IPS-18c (cell line): ENCODE results near the gene TERB2.
"Not testable (repeated sequence)": the region's sequence is repeated elsewhere in the genome, so short reads cannot be mapped to it uniquely, and the experiment has no call there.

Experiments
- H3K4me3 ChIP-seq: 2 replicates; pipeline ENCODE4 v1.7.0; 2013; ENCODE audit warnings: low read depth, mild to moderate bottlenecking, low read length, moderate library complexity; ENCODE audit not compliant: insufficient read depth
- H3K9me3 ChIP-seq: one replicate; pipeline ENCODE4 v1.6.1; 2013; ENCODE audit warnings: mild to moderate bottlenecking, low read length, moderate library complexity; ENCODE audit not compliant: control insufficient read depth, insufficient read depth

TERB2 gene

DNA sequence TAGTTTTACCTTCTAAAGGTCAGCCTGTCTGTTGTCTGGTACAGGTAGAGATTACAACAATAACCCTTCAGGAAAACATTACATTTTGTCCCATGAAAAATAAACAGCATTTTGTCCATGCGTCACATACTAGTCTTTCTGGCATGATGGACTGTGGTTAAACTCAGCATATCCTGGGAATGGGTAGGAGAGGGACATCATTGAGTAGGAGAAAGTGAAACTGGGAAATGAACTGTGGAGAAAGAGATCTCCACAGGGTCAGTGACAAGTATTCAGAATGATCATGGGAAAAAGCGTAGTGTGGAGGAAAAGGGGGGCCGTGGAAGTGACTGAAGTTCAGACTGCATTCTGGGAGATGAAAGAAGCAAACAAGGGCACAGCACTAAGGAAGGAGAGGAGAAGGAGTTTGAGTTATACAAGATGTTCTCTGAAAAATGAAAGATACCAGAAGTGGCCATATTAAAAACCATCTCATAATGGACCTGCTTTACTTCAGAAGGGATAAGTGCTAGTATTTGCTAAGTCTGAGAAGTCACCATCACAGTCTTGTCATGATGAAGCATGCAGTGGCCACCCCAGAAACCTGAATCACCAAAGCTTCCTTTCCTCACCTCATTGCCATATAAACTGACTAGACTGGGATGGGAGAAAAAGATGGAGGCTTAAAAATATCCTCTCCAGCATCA lies 31.8 kb downstream of the TERB2 start:
- not testable (repeated sequence) for H3K9me3 ChIP-seq, H3K4me3 ChIP-seq

DNA sequence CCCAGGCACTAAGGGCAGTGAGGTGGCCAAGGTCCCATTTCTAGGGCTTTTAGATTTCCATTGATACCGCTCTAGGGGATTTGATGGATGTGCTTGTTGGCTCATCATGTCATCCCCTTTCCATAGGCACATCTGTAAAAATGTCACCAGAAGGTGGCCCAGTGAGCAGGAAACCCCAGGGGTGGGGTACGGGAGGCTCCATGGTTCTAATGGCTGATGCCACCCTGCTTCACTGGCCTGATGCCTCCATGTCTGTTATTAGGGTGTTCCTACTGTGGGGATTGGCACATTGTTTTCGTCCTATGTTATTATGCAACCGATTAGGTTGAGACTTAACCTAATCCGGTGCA lies 32.4 kb downstream of the TERB2 start:
- not testable (repeated sequence) for H3K9me3 ChIP-seq, H3K4me3 ChIP-seq

GRCh38 chr15:44997632-44998031 lies 41.1 kb downstream of the TERB2 start:
- not testable (repeated sequence) for H3K4me3 ChIP-seq, H3K9me3 ChIP-seq

GRCh38 chr15:44999105-44999504 lies 42.6 kb downstream of the TERB2 start:
- Histone ChIP-seq H3K4me3 (no peak overlapping the region), H3K9me3 (no peaks in the 10 kb centered on the region)

GRCh38 chr15:45001180-45001579 lies 44.7 kb downstream of the TERB2 start:
- H3K9me3 ChIP-seq, H3K4me3 ChIP-seq: not testable (repeated sequence)

DNA sequence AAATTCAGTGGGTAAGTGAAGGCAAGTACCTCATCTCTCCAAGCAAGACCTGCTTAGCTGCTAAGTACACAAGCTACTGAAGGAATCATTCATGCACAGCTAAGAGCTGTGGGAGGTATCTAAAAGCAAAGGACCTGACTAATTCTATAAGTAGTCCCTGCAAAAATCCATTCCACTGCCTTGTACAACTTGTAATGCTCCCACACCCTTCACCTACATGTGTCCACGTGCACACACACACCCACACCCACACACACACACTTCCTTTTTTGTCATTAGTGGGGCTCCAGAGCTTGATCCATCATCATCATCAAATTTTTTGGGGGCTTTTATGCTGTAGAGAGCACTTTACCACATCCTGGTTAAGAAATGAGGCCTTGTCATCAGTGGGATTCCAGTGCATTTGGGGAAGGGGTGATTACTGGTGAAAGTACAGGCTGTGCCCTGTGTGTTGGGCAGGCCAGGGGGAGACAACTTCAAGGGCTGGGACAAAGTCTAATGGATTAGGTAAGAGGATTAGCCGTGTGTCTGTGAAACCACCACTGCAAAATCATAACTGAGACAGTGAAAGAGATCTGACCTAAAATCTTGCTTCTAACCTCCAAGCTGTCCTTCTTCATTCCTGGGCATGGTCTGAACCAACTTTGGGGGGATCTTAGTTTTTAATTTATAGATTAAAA lies 47.4 kb downstream of the TERB2 start:
- H3K9me3 ChIP-seq, H3K4me3 ChIP-seq: not testable (repeated sequence)

DNA sequence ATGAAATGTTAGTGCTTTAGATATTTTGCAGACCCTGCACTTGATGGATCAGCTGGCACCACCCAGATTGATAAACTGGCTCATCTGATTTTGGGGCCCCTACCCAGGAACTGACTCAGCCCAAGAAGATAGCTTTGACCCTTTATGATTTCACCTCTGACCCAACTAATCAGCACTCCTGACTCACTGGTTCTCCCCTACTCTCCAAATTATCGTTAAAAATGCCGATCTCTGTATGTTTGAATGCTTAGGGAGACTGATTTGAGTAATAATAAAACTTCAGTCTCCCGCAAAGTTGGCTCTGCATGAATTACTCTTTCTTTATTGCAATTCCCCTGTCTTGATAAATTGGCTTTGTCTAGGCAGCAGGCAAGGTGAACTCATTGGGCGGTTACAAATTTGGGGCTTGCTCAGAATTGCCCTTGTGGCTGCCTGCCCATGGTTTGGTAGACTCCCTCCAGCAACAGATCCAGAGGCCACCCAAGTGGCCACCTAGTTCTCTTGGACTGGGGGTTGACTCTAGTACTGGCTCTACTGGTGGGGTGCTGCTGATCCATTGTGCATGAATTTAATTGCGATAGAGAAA lies 48.2 kb downstream of the TERB2 start:
- not testable (repeated sequence) for H3K4me3 ChIP-seq, H3K9me3 ChIP-seq

- Histone ChIP-seq H3K4me3 (no peak overlapping the region), H3K9me3 (peaks cover 6% of the 10 kb centered on the region)
These were observed 52.6 kb downstream of the TERB2 start for GRCh38 chr15:45009046-45009445.

GRCh38 chr15:45015114-45015513 lies 58.6 kb downstream of the TERB2 start:
- H3K4me3 ChIP-seq, H3K9me3 ChIP-seq: not testable (repeated sequence)

GRCh38 chr15:45020222-45020900 lies 63.9 kb downstream of the TERB2 start:
- not testable (repeated sequence) for H3K4me3 ChIP-seq, H3K9me3 ChIP-seq

DNA sequence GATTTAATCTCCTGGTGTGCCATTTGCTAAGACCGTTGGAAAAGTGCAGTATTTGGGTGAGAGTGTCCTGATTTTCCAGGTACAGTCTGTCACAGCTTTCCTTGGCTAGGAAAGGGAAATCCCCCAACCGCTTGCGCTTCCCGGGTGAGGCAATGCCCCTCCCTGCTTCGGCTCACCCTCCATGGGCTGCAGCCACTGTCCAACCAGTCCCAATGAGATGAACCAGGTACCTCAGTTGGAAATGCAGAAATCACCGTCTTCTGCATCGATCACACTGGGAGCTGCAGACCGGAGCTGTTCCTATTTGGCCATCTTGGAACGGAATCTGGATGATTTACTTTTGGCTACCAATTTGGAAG lies 64.4 kb downstream of the TERB2 start:
- H3K4me3 ChIP-seq, H3K9me3 ChIP-seq: not testable (repeated sequence)

- no peaks in the 10 kb centered on the region for H3K9me3 ChIP-seq
These were observed 64.9 kb downstream of the TERB2 start for GRCh38 chr15:45021348-45021747.

DNA sequence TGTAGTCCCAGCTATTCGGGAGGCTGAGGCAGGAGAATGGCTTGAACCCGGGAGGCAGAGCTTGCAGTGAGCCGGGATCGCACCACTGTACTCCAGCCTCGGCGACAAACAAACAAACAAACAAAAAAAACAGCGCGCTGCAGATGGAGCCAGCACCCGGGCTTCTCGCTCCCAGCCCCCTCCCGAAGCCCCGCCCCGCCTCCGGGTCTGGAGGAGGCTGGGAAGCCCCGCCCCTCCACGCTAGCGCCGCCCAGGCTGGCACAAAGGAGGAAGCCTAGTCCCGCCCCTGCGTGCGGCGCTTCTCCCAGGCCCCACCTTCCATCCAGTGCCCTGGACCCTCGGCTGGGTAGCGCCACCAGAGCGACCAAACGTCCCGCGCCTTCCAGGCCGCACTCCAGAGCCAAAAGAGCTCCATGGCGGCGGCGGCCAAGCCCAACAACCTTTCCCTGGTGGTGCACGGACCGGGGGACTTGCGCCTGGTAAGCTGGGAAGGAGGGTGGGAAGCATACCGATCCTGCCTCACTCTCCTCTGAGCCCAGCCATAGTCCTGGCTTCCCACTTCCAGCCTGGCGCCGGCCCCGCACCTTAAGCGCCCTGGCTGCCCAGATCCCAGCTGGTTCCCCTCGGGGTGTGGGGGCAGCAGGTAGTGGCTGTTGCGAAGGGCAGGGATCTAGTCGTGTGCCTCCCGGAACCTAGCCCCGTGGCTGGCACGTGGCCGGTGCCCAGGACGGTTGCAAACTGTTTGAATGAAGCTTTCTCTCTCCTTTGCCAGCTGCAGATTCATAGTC lies 66.6 kb downstream of the TERB2 start, which contains the start of gene SORD:
Gene SORD (plus strand): TSS at position 325 of the 788 bp plus-strand sequence. CDS start 89 bp downstream, at position 414.
- peak within 1 kb of the TSS; percentile 89 for H3K4me3 ChIP-seq
- H3K9me3 ChIP-seq, result no peaks in the 10 kb centered on the region

More at GRCh38 chr15:45021348-45021747, 64.9 kb downstream of the TERB2 start:
- no peak overlapping the region for H3K4me3 ChIP-seq

GRCh38 chr15:45023659-45024225 lies 67.3 kb downstream of the TERB2 start:
- peak overlapping the region; percentile 89 for H3K4me3 ChIP-seq
- H3K9me3 ChIP-seq, result no peaks in the 10 kb centered on the region

DNA sequence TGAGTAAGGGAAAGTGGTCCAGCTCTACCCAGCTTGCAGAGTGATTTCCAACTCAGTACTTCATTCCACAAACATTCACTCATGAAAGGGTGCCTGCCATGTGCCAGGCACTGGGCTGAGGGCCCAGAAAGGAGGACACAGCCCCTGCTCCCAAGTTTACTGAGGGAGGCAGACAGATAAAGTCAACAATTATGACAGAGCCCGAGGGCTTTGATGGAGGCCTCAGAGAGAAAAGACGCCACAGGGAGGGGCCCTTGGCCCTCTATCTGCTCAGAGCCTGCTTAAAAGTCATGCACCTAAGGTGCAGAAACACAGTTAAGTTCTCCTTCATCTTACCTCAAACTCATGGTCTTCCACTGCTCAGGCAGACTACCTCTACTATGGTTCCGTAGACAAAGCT lies 68.2 kb downstream of the TERB2 start:
- H3K9me3 ChIP-seq, H3K4me3 ChIP-seq: not testable (repeated sequence)

- H3K4me3 ChIP-seq, result not testable (repeated sequence)
These were observed 69.1 kb downstream of the TERB2 start for GRCh38 chr15:45025627-45026026.

GRCh38 chr15:45026651-45027190 lies 70.2 kb downstream of the TERB2 start:
- H3K9me3 ChIP-seq, result no peaks in the 10 kb centered on the region
- H3K4me3 ChIP-seq, result no peak overlapping the region

More at GRCh38 chr15:45025627-45026026, 69.1 kb downstream of the TERB2 start:
- H3K9me3 ChIP-seq, result not testable (repeated sequence)
